Heart left ventricle (tissue), 13 donors: ENCODE data around the gene ANKH.

Source experiments
- CTCF ChIP-seq, 12 donors: fragments of 200-600 bp; sonication (generic) in 4 of 12; IDR thresholded peaks; one replicate each; pipeline versions ENCODE4 v1.5.0 to v1.8.0; 2018 to 2022; ENCODE audit warnings: antibody characterized with exemption in 12 of 12, mild to moderate bottlenecking in 5 of 12
- POLR2A ChIP-seq, 2 donors: fragments of 450-650 bp; IDR thresholded peaks; one replicate each; pipeline ENCODE4 v1.6.1; 2017; ENCODE audit warnings: antibody characterized with exemption in 2 of 2, mild to moderate bottlenecking in 2 of 2, moderate library complexity in 2 of 2
- donor health status: ischemic (EF 13 %, LVEDD 7.1; RV severe dilation, severe dysfunction).
- donor health status: DM: no; HTN: yes; CAD: no.
- donor health status: DM: no; HTN: no; CAD: no.
- donor health status: ischemic (EF 25% LVEDD 6.9; RV normal size, moderate dysfunction).
- donor health status: ischemic (EF 25% LVEDD 5.7; RV mildly dilated, moderate dysfunction).
- donor health status: ischemic (EF 35%, LVEDD 5.7; RV mildly dilated, moderate dysfunction).
- donor health status: nonischemic (EF 11% LVEDD 7.7; RV severe dilation, severe dysfunction).
- donor health status: DM: yes; HTN: yes; CAD: no.
- donor health status: PGD.
- donor health status: ischemic (EF 29% LVEDD 5.4; RV normal size, mild dysfunction).
- donor health status: nonischemic (EF 23%, LVEDD 6.1; RV moderate dilation, normal function).

GRCh38 chr5:14854799-14855198, 16.8 kb downstream of the ANKH start:
- TF ChIP-seq CTCF (IDR thresholded peaks at IDR 0.05) (no peak), POLR2A (IDR thresholded peaks at IDR 0.05) (no peak)
